ENCODE data around the gene ETFA.
A peak's percentile ranks its signal among the peaks of the same experiment; 100 is the strongest.

ETFA gene

GRCh38 chr15:76311100-76311953, at the start of gene ETFA:
ETFA (minus strand) TSS chr15:76311469; CDS start chr15:76311388, 81 bp downstream.
- DNase-seq = peak; percentile 75

DNA sequence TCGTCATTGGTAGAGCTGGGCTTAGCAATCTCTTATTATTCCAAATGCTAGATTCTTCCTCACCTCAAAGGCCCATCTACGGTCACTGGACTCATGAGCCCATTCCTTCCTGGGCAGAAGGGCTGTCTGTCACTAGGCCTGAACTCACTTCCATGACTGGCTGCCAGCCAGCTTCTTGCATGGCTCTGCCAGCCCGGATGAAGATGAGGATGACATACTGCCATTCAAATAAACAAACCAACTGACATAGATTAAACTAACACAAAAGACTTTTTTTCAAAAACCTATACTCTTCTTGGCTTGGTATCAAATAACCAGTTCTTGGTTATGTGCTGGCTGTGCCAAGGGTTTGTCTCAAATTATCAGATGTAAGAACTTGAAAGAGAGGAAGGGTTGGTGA, 49.1 kb upstream of the ETFA start:
- no peak for DNase-seq

DNA sequence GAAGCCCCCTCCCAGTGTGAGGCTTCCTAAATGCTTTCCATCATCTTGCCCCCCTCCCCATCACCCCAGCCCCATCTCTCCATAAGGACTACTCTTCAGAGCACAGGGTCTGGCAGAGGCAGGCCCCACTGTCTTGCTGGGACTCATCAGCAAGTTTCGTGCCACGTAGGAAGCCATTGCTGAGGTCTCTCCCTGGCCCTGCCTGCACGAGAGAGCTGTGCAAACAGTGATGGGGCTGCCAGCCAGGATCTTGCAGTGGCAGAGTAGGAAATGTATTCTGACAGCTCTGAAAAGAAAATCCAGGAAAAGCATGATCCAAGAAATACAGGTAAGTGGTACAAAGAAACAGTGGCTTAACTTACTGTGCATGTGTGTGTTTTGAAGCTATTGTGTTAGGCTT, 47.9 kb upstream of the ETFA start:
- no peak for DNase-seq

DNA sequence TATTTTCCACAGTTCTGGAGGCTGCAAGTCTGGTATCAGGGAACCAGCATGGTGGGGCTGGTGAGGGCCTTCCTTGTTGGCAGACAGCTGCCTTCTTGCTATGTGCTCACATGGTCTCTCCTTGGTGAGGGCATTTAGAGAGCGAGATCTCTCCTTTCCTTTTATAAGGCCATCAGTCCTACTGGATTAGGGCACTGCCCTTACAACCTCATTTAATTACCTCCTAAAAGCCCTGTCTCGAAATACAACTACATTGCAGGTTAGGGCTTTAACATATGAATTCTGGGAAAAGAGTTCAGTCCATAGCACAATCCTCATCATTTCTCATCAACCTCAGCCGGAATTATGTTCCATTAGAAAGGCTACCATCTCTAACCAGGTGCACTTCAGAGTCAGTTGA, 47.2 kb upstream of the ETFA start:
- DNase-seq = no peak

DNA sequence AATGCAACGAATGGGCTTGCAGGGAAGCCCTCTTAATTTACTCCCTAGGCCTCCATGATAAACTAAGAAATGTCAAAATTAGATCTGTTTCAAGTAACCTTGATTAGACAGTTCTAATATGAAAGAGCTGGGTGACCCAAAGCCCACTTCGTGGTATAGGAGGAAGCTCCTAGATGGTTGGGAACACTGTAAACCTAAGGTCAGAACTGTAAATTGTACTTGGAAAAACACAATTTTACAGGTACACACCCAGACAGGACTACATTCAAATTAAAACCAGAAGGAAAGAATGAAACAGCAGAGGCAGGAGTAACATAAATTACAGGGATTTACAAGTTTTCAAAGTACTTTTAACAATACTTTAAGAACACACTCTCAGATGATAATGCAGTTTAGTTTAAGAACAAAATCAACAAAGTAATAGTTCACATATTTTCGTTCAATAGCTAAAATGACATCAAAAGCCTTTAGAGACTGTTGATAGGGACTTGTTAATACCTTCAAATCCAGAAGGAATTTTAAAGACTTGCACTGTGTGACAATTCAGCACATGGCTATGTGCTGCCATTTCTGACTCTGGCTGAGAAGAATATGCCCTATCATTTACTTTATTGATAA, 43.7 kb upstream of the ETFA start:
- DNase-seq = no peak

DNA sequence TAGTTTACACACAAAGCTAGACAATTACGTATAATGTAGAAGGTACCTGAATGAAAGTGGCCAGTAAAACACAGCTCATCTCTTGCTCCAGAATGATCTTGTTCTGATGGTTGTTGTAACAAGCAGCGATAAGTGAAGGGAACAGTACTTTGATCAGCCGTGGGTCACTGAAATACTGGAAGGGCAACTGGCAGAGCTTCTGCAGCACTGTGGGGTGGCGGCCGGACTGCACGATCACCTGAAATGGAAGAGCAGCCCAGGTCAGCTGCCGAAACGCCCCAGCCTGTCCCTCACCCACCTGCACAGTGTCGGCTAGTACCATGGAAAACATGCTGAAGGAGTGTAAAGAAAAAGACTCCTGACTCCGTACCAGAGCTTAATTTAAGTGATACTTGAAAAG, 42.6 kb upstream of the ETFA start:
- no peak for DNase-seq

DNA sequence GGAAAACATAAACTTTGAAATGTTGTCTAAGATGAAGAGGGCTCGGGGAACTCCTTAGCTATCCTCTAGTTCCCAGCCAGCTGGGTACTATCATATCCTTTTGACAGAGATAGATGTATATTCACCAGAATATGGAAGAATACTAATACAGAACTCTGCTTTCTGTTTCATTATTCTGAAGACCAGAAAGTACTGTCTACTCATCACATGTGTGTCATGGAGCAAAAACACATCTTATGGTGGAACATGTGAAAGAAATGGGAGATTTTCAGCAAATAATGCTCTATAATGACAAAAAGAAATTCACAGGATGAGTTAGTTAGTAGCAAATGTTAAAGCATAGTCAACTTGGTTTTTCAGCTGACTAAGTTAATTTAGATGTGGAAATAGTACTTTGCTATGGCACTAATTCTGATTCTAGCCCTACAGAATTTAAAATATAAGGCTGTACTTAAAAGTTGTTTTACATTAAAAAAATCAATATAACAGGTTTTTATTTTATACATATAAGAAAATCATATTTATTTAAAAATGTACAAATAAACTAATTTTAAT, 41.8 kb upstream of the ETFA start:
- DNase-seq = no peak

- DNase-seq = no peak
Measured at GRCh38 chr15:76349301-76350070, 38.2 kb upstream of the ETFA start.

DNA sequence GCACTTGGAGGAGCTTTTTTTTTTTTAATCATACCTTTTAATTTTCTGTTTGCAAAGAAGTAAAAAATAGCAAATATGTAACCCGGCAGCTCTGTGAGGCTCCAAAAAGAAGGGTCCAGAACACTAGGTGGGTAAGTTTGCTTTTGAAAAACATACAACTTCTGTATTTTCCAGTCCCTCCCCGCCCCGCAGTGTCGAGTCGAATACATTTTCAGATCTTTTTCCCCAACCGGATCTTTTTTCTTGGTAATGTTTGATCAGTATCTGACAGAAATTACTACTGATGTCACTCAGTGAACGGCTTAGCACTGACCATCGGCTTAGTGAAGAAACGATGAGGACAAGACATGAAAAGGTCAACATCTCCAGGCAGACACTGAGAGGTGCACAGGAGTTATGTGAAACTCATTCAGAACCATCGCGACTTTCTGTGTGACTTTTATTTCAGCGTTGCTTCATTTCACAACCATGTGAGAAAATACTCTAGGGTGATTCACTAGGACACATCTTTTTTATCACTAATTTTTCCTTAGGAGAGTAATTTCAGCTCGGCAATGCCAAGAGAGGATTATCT, 36.3 kb upstream of the ETFA start:
- no peak for DNase-seq

- no peak for DNase-seq
Measured at GRCh38 chr15:76346669-76347481, 35.6 kb upstream of the ETFA start.

DNA sequence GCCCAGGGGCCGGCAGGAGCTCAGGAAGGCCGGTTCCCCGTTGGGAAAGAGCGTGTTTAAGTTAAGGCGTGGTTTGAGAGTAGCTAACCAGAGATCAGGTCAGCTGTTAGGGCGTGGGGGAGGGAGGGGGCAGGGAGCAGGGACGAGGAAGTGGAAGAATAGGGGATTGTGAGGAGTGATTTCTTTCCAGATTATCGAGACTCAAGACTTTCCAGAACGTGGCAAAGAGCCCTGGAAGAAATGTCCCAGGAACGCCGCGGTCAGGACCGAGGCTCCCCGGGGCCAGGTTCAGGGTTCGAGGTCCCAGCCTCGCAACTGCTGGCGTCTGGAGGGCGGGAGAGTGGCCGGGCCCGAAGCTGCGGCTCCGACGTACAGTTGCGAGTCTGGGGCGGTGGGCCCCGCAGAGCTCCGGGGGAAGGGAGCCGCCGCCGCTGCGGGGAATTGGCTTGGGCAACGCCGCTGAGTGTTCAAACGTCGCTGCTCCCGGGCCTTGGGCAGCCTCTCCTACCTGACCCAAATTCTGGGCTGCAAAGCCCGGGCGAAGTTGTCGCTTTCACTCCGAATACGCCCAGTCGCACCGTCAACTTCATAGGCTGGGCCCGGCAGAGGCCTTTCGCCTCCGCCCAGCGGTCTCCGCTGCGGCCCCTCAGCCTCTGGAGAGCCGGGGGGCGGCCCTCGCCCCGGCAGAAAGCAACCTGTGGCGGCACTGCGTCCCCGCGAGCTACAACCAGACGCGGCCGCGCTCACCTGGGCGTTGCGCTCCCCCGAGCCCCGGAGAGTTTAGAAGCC, 34.8 kb upstream of the ETFA start:
- DNase-seq = no peak

GRCh38 chr15:76345583-76345879, 34.3 kb upstream of the ETFA start:
- DNase-seq = no peak

- DNase-seq = no peak
Measured at GRCh38 chr15:76344893-76345582, 33.8 kb upstream of the ETFA start.

- DNase-seq = no peak
Measured at GRCh38 chr15:76343313-76343996, 32.2 kb upstream of the ETFA start.

- no peak for DNase-seq
Measured at GRCh38 chr15:76342382-76343201, 31.3 kb upstream of the ETFA start.

- DNase-seq = no peak
Measured at GRCh38 chr15:76342058-76342381, 30.8 kb upstream of the ETFA start.

GRCh38 chr15:76341366-76342057, 30.2 kb upstream of the ETFA start:
- DNase-seq = peak; percentile 25

GRCh38 chr15:76340803-76341365, 29.6 kb upstream of the ETFA start:
- DNase-seq = no peak

Measured in DMS153 (cell line).